HepG2 (cell line): ENCODE results near the gene KLKB1. TPM values are rescaled to one million over a fixed set of nuclear protein-coding genes. Genes with fewer than 3 reads are reported as not detected.
A peak's percentile ranks its signal among the peaks of the same experiment; 100 is the strongest.

ENCODE experiments used
- ADNP ChIP-seq: sonication (generic); formaldehyde crosslinking; IDR thresholded peaks from 2 replicates; pipeline ENCODE4 v1.4.0; 2020; ENCODE audit warnings: missing genetic modification reagents
- AKAP8 ChIP-seq: sonication (generic); formaldehyde crosslinking; IDR thresholded peaks from 2 replicates; pipeline ENCODE4 v1.5.1; 2020; ENCODE audit warnings: mild to moderate bottlenecking, missing genetic modification reagents
- ARNT2 ChIP-seq: sonication (generic); formaldehyde crosslinking; IDR thresholded peaks from 2 replicates; pipeline ENCODE4 v1.8.0; 2022; ENCODE audit warnings: mild to moderate bottlenecking, low read depth, missing genetic modification reagents, moderate library complexity
- CC2D1A ChIP-seq: sonication (generic); formaldehyde crosslinking; IDR thresholded peaks from 2 replicates; pipeline ENCODE4 v1.8.1; 2023; ENCODE audit warnings: mild to moderate bottlenecking, missing genetic modification reagents
- DNMT3B ChIP-seq: conservative IDR thresholded peaks from 2 replicates; pipeline ENCODE4 v1.6.1; 2016; ENCODE audit warnings: missing biosample characterization, control low read depth
- FIP1L1 ChIP-seq: fragments of 200-400 bp; formaldehyde crosslinking; IDR thresholded peaks from 2 replicates; pipeline ENCODE4 v1.6.1; 2018; ENCODE audit warnings: low read depth, mild to moderate bottlenecking, low read length, moderate library complexity, borderline replicate concordance; ENCODE audit not compliant: insufficient read depth
- FOXK2 ChIP-seq: fragments of 450-650 bp; IDR thresholded peaks from 2 replicates; pipeline ENCODE4 v1.6.1; 2016
- HIC2 ChIP-seq: sonication (generic); formaldehyde crosslinking; IDR thresholded peaks from 2 replicates; pipeline ENCODE4 v1.9.0; 2022; ENCODE audit warnings: low read depth, missing genetic modification reagents
- MAF1 ChIP-seq: sonication (generic); formaldehyde crosslinking; IDR thresholded peaks from 2 replicates; pipeline ENCODE4 v1.5.0; 2020; ENCODE audit warnings: missing genetic modification reagents, borderline replicate concordance
- NAIF1 ChIP-seq: sonication (generic); formaldehyde crosslinking; IDR thresholded peaks from 2 replicates; pipeline ENCODE4 v1.5.0; 2020; ENCODE audit warnings: mild to moderate bottlenecking, missing genetic modification reagents, borderline replicate concordance
- NCOA2 ChIP-seq: sonication (generic); formaldehyde crosslinking; IDR thresholded peaks from 2 replicates; pipeline ENCODE4 v1.8.0; 2022; ENCODE audit warnings: inconsistent platforms
- NCOR1 ChIP-seq: fragments of 200-600 bp; sonication (generic); IDR thresholded peaks from 2 replicates; pipeline ENCODE4 v1.7.0; 2017; ENCODE audit warnings: antibody characterized with exemption, low read length, borderline replicate concordance
- PTBP1 ChIP-seq: fragments of 200-400 bp; formaldehyde crosslinking; IDR thresholded peaks from 2 replicates; pipeline ENCODE4 v1.6.1; 2018; ENCODE audit warnings: low read length, low read depth; ENCODE audit not compliant: poor library complexity, severe bottlenecking
- RNF2 ChIP-seq: fragments of 450-650 bp; conservative IDR thresholded peaks from 2 replicates; pipeline ENCODE4 v1.6.1; 2016; ENCODE audit warnings: low read depth
- THAP8 ChIP-seq: sonication (generic); formaldehyde crosslinking; IDR thresholded peaks from 2 replicates; pipeline ENCODE4 v1.5.1; 2020; ENCODE audit warnings: missing genetic modification reagents, mild to moderate bottlenecking, borderline replicate concordance
- TOE1 ChIP-seq: sonication (generic); formaldehyde crosslinking; IDR thresholded peaks from 2 replicates; pipeline ENCODE4 v1.4.0; 2020; ENCODE audit warnings: mild to moderate bottlenecking, missing genetic modification reagents
- ZBTB20 ChIP-seq: sonication (generic); formaldehyde crosslinking; IDR thresholded peaks from 2 replicates; pipeline ENCODE4 v1.8.1; 2023; ENCODE audit warnings: missing genetic modification reagents, low read depth, mild to moderate bottlenecking, borderline replicate concordance
- ZNF292 ChIP-seq: sonication (generic); formaldehyde crosslinking; IDR thresholded peaks from 2 replicates; pipeline ENCODE4 v1.8.1; 2022; ENCODE audit warnings: mild to moderate bottlenecking, low read depth, missing genetic modification reagents, borderline replicate concordance
- ZNF556 ChIP-seq: sonication (generic); formaldehyde crosslinking; IDR thresholded peaks from 2 replicates; pipeline ENCODE4 v1.4.0; 2020; ENCODE audit warnings: mild to moderate bottlenecking, missing genetic modification reagents, borderline replicate concordance
- ZNF678 ChIP-seq: sonication (generic); formaldehyde crosslinking; IDR thresholded peaks from 2 replicates; pipeline ENCODE4 v1.4.0; 2020; ENCODE audit warnings: mild to moderate bottlenecking, missing genetic modification reagents
- ZNF790 ChIP-seq: sonication (generic); formaldehyde crosslinking; IDR thresholded peaks from 2 replicates; pipeline ENCODE4 v1.8.0; 2022; ENCODE audit warnings: missing genetic modification reagents, mild to moderate bottlenecking, borderline replicate concordance
- polyA plus RNA-seq, 8 experiments: library from polyadenylated mRNA; depleted of rRNA in 3 of 8; stranded (reverse) in 7 of 8; unstranded in 1 of 8; fragments of >200 nt; fragmentation: Illumina TruSeq in 4 of 8; extraction: Trizol in 4 of 8; gene quantifications; 2 replicates each; pipeline versions ENCODE4 v1.2.1 to v1.2.3, GENCODE V29; 2011 to 2016; ENCODE audit warnings: low read depth in 4 of 8, missing spikeins in 1 of 8, mixed read lengths in 1 of 8; ENCODE audit not compliant: insufficient read depth in 1 of 8
- total RNA-seq, 5 experiments: library from RNA; depleted of rRNA; stranded (reverse); fragments of >200 nt; fragmentation: Illumina TruSeq; extraction: Trizol; gene quantifications; 2 replicates each; pipeline ENCODE4 v1.2.3, GENCODE V29; 2016; ENCODE audit warnings: low read depth in 1 of 5
- TF ChIP-seq, protein P1 (sequence below): sonication (generic); formaldehyde crosslinking; conservative IDR thresholded peaks from 2 replicates; pipeline ENCODE4 v1.5.0; 2020; ENCODE audit warnings: missing genetic modification reagents
- TF ChIP-seq, protein P2 (sequence below): sonication (generic); formaldehyde crosslinking; IDR thresholded peaks from 2 replicates; pipeline ENCODE4 v1.4.0; 2020; ENCODE audit warnings: missing genetic modification reagents

The KLKB1 gene
- total and polyA plus RNA-seq, 2 of the 13 experiments (the other 11 are each of a cell fraction or from before 2014, with no cell fraction given), result 0.26 to 0.49 TPM

DNA sequence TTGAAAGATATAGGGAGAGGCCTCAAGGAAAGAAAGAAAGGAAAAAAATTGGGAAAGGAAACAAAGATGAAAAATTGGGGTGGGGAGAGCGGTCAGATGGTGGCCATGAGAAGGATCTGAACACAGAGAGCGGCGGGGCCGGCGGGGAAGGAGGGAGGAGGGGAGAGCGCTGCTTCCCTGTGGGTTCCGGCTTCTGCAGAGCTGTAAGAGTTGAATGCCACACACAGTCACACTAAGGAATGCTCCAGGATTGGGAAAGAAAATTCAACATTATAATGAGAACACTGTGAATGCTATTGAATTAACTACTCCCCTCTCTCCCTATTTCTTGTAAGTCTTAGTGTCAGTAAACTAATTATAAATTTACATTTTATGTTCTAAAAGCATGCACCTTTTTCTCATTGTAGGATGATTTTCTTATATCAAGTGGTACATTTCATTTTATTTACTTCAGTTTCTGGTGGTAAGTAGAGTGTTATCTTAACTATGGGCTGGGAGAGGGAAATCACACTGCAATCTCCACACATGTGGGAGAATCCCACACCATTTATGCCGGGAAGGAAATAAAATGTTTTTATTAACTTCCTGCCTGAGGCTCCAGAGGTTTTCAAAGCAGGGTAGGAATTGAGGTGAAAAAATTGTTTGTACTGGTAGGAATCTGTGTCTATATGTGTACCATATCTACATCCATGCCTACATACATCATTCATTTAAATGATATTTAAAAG lies 39.6 kb downstream of the KLKB1 start (continued):
- TF ChIP-seq HIC2 (no peak), FIP1L1 (no peak), PTBP1 (no peak), ZNF556 (CRISPR knock-in tag) (no peak), ZNF678 (CRISPR knock-in tag) (no peak), ZBTB20 (CRISPR knock-in tag) (no peak), DNMT3B (CRISPR knock-in tag) (no peak), CC2D1A (CRISPR knock-in tag) (no peak), NAIF1 (CRISPR knock-in tag) (no peak), ADNP (CRISPR knock-in tag) (no peak), ARNT2 (CRISPR knock-in tag) (no peak), AKAP8 (no peak), THAP8 (CRISPR knock-in tag) (no peak), RNF2 (no peak), MAF1 (CRISPR knock-in tag) (no peak), ZNF790 (CRISPR knock-in tag) (no peak), ZNF292 (CRISPR knock-in tag) (0 out of 2 replicates have a peak, but pooled peaks have one; percentile 48), NCOR1 (no peak), FOXK2 (no peak), TOE1 (CRISPR knock-in tag) (no peak), NCOA2 (CRISPR knock-in tag) (no peak; the same call in 1 of the 2 replicates)
- TF ChIP-seq, protein P1, sequence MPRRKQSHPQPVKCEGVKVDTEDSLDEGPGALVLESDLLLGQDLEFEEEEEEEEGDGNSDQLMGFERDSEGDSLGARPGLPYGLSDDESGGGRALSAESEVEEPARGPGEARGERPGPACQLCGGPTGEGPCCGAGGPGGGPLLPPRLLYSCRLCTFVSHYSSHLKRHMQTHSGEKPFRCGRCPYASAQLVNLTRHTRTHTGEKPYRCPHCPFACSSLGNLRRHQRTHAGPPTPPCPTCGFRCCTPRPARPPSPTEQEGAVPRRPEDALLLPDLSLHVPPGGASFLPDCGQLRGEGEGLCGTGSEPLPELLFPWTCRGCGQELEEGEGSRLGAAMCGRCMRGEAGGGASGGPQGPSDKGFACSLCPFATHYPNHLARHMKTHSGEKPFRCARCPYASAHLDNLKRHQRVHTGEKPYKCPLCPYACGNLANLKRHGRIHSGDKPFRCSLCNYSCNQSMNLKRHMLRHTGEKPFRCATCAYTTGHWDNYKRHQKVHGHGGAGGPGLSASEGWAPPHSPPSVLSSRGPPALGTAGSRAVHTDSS (CRISPR knock-in tag), result no peak
- TF ChIP-seq, protein P2, sequence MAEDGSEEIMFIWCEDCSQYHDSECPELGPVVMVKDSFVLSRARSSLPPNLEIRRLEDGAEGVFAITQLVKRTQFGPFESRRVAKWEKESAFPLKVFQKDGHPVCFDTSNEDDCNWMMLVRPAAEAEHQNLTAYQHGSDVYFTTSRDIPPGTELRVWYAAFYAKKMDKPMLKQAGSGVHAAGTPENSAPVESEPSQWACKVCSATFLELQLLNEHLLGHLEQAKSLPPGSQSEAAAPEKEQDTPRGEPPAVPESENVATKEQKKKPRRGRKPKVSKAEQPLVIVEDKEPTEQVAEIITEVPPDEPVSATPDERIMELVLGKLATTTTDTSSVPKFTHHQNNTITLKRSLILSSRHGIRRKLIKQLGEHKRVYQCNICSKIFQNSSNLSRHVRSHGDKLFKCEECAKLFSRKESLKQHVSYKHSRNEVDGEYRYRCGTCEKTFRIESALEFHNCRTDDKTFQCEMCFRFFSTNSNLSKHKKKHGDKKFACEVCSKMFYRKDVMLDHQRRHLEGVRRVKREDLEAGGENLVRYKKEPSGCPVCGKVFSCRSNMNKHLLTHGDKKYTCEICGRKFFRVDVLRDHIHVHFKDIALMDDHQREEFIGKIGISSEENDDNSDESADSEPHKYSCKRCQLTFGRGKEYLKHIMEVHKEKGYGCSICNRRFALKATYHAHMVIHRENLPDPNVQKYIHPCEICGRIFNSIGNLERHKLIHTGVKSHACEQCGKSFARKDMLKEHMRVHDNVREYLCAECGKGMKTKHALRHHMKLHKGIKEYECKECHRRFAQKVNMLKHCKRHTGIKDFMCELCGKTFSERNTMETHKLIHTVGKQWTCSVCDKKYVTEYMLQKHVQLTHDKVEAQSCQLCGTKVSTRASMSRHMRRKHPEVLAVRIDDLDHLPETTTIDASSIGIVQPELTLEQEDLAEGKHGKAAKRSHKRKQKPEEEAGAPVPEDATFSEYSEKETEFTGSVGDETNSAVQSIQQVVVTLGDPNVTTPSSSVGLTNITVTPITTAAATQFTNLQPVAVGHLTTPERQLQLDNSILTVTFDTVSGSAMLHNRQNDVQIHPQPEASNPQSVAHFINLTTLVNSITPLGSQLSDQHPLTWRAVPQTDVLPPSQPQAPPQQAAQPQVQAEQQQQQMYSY (CRISPR knock-in tag), result no peak
